IMR-90 (cell line): ENCODE data around the gene DGKD. TPM values are rescaled to one million over a fixed set of nuclear protein-coding genes. Genes with fewer than 3 reads are reported as not detected.

ENCODE experiments used
- ATAC-seq: fragments of 200-7000 bp; cut with Tn5 transposase; 2 replicates; pipeline ENCODE4 v1.9.1; 2020; ENCODE audit warnings: low read depth, mild to moderate bottlenecking, moderate library complexity
- BruUV-seq: library from RNA; stranded (reverse); fragments of 400-500 nt; replicated peaks from 2 replicates; lab custom pipeline; 2021; lab: Mats Ljungman, UMichigan
- CTCF ChIA-PET: fragments of 300-600 bp; formaldehyde crosslinking; extraction: SDS; loops from one replicate; lab custom pipeline; 2021; ENCODE audit warnings: antibody characterized with exemption; lab: Yijun Ruan, JAX
- POLR2A ChIA-PET: fragments of 300-600 bp; sonication (Branson Sonifier 250); formaldehyde crosslinking; loops from one replicate; lab custom pipeline; 2022; ENCODE audit warnings: antibody characterized with exemption; ENCODE audit not compliant: unreplicated experiment; lab: Charles Lee
- DNase-seq: peaks from one replicate; pipeline ENCODE4 v3.0.0; 2013
- H2AFZ ChIP-seq: replicated peaks from 2 replicates; pipeline ENCODE3; 2013; ENCODE audit warnings: low read length, mild to moderate bottlenecking; ENCODE audit not compliant: poor library complexity
- H2AK5ac ChIP-seq: 2 replicates; pipeline ENCODE4 v1.6.1; 2013; ENCODE audit warnings: low read depth, low read length, inconsistent platforms
- H2AK9ac ChIP-seq: replicated peaks from 2 replicates; pipeline ENCODE3; 2013; ENCODE audit warnings: mild to moderate bottlenecking, low read depth, low read length, moderate library complexity; ENCODE audit not compliant: poor library complexity
- H2BK120ac ChIP-seq: 2 replicates; pipeline ENCODE4 v1.6.1; 2013; ENCODE audit warnings: low read depth, low read length, inconsistent platforms
- H2BK15ac ChIP-seq: 3 replicates; pipeline ENCODE4 v1.6.1; 2013; ENCODE audit warnings: low read depth, low read length, inconsistent platforms
- H2BK20ac ChIP-seq: 2 replicates; pipeline ENCODE4 v1.6.1; 2013; ENCODE audit warnings: low read depth, mild to moderate bottlenecking, inconsistent platforms, low read length, moderate library complexity
- H2BK5ac ChIP-seq: 2 replicates; pipeline ENCODE4 v1.6.1; 2013; ENCODE audit warnings: mild to moderate bottlenecking, low read depth, low read length, inconsistent platforms; ENCODE audit not compliant: poor library complexity, severe bottlenecking
- H3K14ac ChIP-seq: replicated peaks from 2 replicates; pipeline ENCODE4 v1.6.1; 2013; ENCODE audit warnings: low read depth, low read length, inconsistent platforms
- H3K18ac ChIP-seq: 2 replicates; pipeline ENCODE4 v1.6.1; 2013; ENCODE audit warnings: low read depth, low read length, control low read depth
- H3K23ac ChIP-seq: 2 replicates; pipeline ENCODE4 v1.6.1; 2013; ENCODE audit warnings: low read depth, low read length, inconsistent platforms
- H3K27ac ChIP-seq: 2 replicates; pipeline ENCODE4 v1.5.1; 2013; ENCODE audit warnings: mild to moderate bottlenecking, control low read depth, low read length; ENCODE audit not compliant: insufficient read depth
- H3K27me3 ChIP-seq: 2 replicates; pipeline ENCODE4 v1.6.1; 2013; ENCODE audit warnings: low read length; ENCODE audit not compliant: control insufficient read depth, insufficient read depth
- H3K36me3 ChIP-seq: 2 replicates; pipeline ENCODE4 v1.6.1; 2013; ENCODE audit warnings: low read length, mixed read lengths; ENCODE audit not compliant: control insufficient read depth, insufficient read depth
- H3K4ac ChIP-seq: 2 replicates; pipeline ENCODE4 v1.6.1; 2013; ENCODE audit warnings: low read depth, low read length, inconsistent platforms
- H3K4me1 ChIP-seq: 2 replicates; pipeline ENCODE4 v1.6.1; 2013; ENCODE audit warnings: low read length, mixed read lengths; ENCODE audit not compliant: control insufficient read depth, insufficient read depth
- H3K4me2 ChIP-seq: 2 replicates; pipeline ENCODE4 v1.6.1; 2013; ENCODE audit warnings: low read depth, mild to moderate bottlenecking, control low read depth, low read length, moderate library complexity
- H3K4me3 ChIP-seq: 2 replicates; pipeline ENCODE4 v1.5.1; 2013; ENCODE audit warnings: low read depth, mild to moderate bottlenecking, control low read depth, low read length, moderate library complexity; ENCODE audit not compliant: insufficient read depth
- H3K56ac ChIP-seq: 2 replicates; pipeline ENCODE4 v1.6.1; 2013; ENCODE audit warnings: low read length, inconsistent platforms; ENCODE audit not compliant: insufficient read depth; ENCODE audit errors: extremely low read depth
- H3K79me1 ChIP-seq, 2 experiments: 2 replicates each; pipeline ENCODE4 v1.6.1; 2013; ENCODE audit warnings: low read length in 2 of 2, inconsistent platforms in 1 of 2, low read depth in 1 of 2
- H3K9ac ChIP-seq: 2 replicates; pipeline ENCODE4 v1.6.1; 2013; ENCODE audit warnings: low read depth, low read length, control low read depth
- H3K9me1 ChIP-seq: 2 replicates; pipeline ENCODE4 v1.6.1; 2013; ENCODE audit warnings: low read length, inconsistent platforms; ENCODE audit not compliant: insufficient read depth
- H3K9me3 ChIP-seq: 2 replicates; pipeline ENCODE4 v1.6.1; 2013; ENCODE audit warnings: low read length; ENCODE audit not compliant: control insufficient read depth, insufficient read depth
- H4K20me1 ChIP-seq: 2 replicates; pipeline ENCODE4 v1.6.1; 2013; ENCODE audit warnings: low read length, inconsistent platforms; ENCODE audit not compliant: insufficient read depth
- H4K5ac ChIP-seq: 2 replicates; pipeline ENCODE4 v1.6.1; 2013; ENCODE audit warnings: mild to moderate bottlenecking, low read depth, low read length, control low read depth
- H4K8ac ChIP-seq, 2 experiments: 2 replicates each; pipeline ENCODE4 v1.6.1; 2013; ENCODE audit warnings: low read depth in 2 of 2, low read length in 2 of 2, control low read depth in 1 of 2, inconsistent platforms in 1 of 2
- H4K91ac ChIP-seq: 2 replicates; pipeline ENCODE4 v1.6.1; 2013; ENCODE audit warnings: low read depth, low read length, inconsistent platforms; ENCODE audit not compliant: insufficient read depth
- CEBPB ChIP-seq: IDR thresholded peaks from 2 replicates; pipeline ENCODE4 v1.6.1; 2012; ENCODE audit warnings: low read depth, low read length, improper control_type of control experiment
- CTCF ChIP-seq: conservative IDR thresholded peaks from 2 replicates; pipeline ENCODE4 v1.5.1; 2012; ENCODE audit warnings: mild to moderate bottlenecking, low read depth, low read length, improper control_type of control experiment
- USF2 ChIP-seq: fragments of 150-350 bp; IDR thresholded peaks from 2 replicates; pipeline ENCODE4 v1.6.1; 2017; ENCODE audit warnings: mild to moderate bottlenecking, antibody characterized with exemption, low read length, low read depth
- WGBS, 2 experiments: methylation state at CpG; one replicate each; pipeline versions ENCODE4 v1.1.5 to v1.1.7; 2013; ENCODE audit warnings: missing lambda C conversion rate in 2 of 2; ENCODE audit not compliant: insufficient read length in 1 of 2; ENCODE audit errors: extremely low coverage in 2 of 2; 5-methylcytosine and 5-hydroxymethylcytosine counted together
- dilution Hi-C: fragments of 300-500 bp; cut with HindIII; formaldehyde crosslinking; loops from one replicate; pipeline ENCODE4 v1.14.3; 2018; ENCODE audit warnings: low sequenced_read_pairs; ENCODE audit not compliant: unreplicated experiment
- in situ Hi-C: fragments of 300-500 bp; cut with MboI; formaldehyde crosslinking; loops from 3 replicates; pipeline ENCODE4 v1.14.3; 2019; ENCODE audit warnings: low sequenced_read_pairs, inconsistent platforms, mixed read lengths
- intact Hi-C: fragments of 100-400 bp; cut with micrococcal nuclease; formaldehyde crosslinking; loops from 2 replicates; pipeline ENCODE4 v1.10.0; 2022
- polyA plus RNA-seq, 3 experiments: library from polyadenylated mRNA; depleted of rRNA; stranded (reverse); fragments of >200 nt; gene quantifications; 2 replicates each; pipeline ENCODE4 v1.2.3, GENCODE V29; 2012; ENCODE audit warnings: low replicate concordance in 1 of 3
- total RNA-seq: library from RNA; depleted of rRNA; stranded (reverse); fragments of >200 nt; gene quantifications from 2 replicates; pipeline ENCODE4 v1.2.3, GENCODE V29; 2012
- TF ChIP-seq, protein P1 (sequence below): fragments of 150-350 bp; IDR thresholded peaks from 2 replicates; pipeline ENCODE4 v1.6.1; 2016; ENCODE audit warnings: low read depth, mild to moderate bottlenecking, low read length, moderate library complexity, borderline replicate concordance

The DGKD gene
- total and polyA plus RNA-seq, 2 of the 4 experiments (the other 2 are of a cell fraction): 6.5 to 10.1 TPM

GRCh38 chr2:233501198-233502076 lies 147.1 kb downstream of the DGKD start (continued):
- no peak for TF ChIP-seq CEBPB

GRCh38 chr2:233503481-233503880 lies 149.2 kb downstream of the DGKD start:
- no peak overlapping the region for H3K4me2 ChIP-seq
- no peaks in the 10 kb centered on the region for H3K9me1 ChIP-seq
- BruUV-seq: no TSS peak
- peaks cover 4% of the 10 kb centered on the region; the same call in 1 of the 2 replicates for H3K9me3 ChIP-seq
- intact Hi-C loops (no loop called here), dilution Hi-C loops (no loop called here), in situ Hi-C loops (no loop called here)
- no peak overlapping the region for H4K91ac ChIP-seq
- H3K4me1 ChIP-seq: peaks cover 2% of the 10 kb centered on the region; the same call in 1 of the 2 replicates
- no peak overlapping the region for H4K8ac ChIP-seq
- H3K56ac ChIP-seq: no peak overlapping the region
- no CpG with 5 or more reads among the region's 1 CpG for WGBS, 2 experiments
- H3K9ac ChIP-seq: no peak overlapping the region
- no peak overlapping the region for H3K18ac ChIP-seq
- ChIA-PET POLR2A (interaction anchor here (0.6 kb wide), 1 partner anchor 12 kb away, joined by 3 read pairs; no protein-coding TSS in a partner anchor), CTCF (no interaction called here)
- H2AK5ac ChIP-seq: no peak overlapping the region
- H3K4me3 ChIP-seq: no peak overlapping the region
- no peak overlapping the region for H2BK15ac ChIP-seq
- no peak overlapping the region for H2AK9ac ChIP-seq
- no peak overlapping the region for H3K27ac ChIP-seq
- no peaks in the 10 kb centered on the region for H3K27me3 ChIP-seq
- no peak overlapping the region for H3K14ac ChIP-seq
- no peak overlapping the region for H4K5ac ChIP-seq
- 0 out of 2 replicates have a peak, but pooled peaks cover 3% of the 10 kb centered on the region for H3K36me3 ChIP-seq
- H3K79me1 ChIP-seq: peaks cover 0 to 4% of the 10 kb centered on the region in 2 experiments; a peak in 1 of 4 replicates
- H3K23ac ChIP-seq: no peak overlapping the region
- DNase-seq (no peak), ATAC-seq (no peak)
- no peak overlapping the region for H2BK20ac ChIP-seq
- no peak overlapping the region for H3K4ac ChIP-seq
- H4K20me1 ChIP-seq: no peaks in the 10 kb centered on the region
- 0 out of 2 replicates have a peak, but pooled peaks have one; percentile 7 for TF ChIP-seq CEBPB
- no peak for TF ChIP-seq CTCF
- TF ChIP-seq, protein P1, sequence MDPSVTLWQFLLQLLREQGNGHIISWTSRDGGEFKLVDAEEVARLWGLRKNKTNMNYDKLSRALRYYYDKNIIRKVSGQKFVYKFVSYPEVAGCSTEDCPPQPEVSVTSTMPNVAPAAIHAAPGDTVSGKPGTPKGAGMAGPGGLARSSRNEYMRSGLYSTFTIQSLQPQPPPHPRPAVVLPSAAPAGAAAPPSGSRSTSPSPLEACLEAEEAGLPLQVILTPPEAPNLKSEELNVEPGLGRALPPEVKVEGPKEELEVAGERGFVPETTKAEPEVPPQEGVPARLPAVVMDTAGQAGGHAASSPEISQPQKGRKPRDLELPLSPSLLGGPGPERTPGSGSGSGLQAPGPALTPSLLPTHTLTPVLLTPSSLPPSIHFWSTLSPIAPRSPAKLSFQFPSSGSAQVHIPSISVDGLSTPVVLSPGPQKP: no peak
- TF ChIP-seq USF2: no peak
- no peak overlapping the region for H2BK5ac ChIP-seq
- H2AFZ ChIP-seq: no peak overlapping the region
- H2BK120ac ChIP-seq: no peak overlapping the region
